ENCODE data around the gene LEMD2.

DNA sequence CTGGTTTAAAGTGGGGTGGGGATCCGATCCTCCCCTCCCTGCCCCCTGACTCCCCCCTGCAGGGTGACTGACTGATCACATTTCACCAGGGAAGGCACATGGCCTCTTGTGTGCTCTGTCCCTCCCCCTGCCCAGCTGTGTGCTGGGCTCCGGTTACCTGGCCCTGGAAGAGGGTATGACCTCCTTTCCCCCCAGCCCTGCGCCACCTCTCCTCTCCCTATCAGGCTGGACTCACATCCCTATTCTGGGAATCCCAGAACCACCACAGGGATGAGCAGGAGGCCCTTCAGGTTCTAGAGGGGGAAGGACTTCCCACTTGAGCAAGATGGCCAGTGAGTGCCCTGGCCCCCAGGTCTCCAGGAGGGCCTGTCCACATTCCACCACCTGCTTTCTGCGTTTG is 40.1 kb downstream of the LEMD2 start:
- TF ChIP-seq POLR2AphosphoS5 (IDR thresholded peaks at IDR 0.05; ENCODE audit: borderline replicate concordance, low read depth, low read length) = no peak
- TF ChIP-seq EZH2 (IDR thresholded peaks at IDR 0.05) = no peak

All from SK-N-MC (cell line).